ENCODE results near the gene AR. TPM values are rescaled to one million over a fixed set of nuclear protein-coding genes. Genes with fewer than 3 reads are reported as not detected.

AR gene
- total and polyA plus RNA-seq, 2 of the 13 experiments (the other 11 are each of a cell fraction or from before 2014, with no cell fraction given), result not detected

DNA sequence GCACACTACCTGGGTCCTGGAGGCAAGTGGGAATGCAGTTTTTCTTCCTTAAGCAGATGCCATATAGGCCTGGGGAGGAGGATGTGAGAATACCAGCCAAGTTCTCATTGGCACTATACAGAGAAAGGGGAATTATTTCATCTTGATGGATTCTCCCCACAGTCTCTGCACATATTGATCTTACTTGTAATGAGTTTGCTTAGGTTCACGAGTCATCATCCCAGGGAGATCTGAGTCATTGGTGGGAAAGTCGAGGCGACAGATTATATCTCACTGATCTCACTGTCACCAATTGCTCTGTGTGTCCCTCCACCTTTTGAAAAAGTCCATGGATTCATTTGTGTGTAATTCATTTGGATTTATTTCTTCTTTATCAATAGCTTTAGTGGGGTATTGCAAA is 156.8 kb downstream of the AR start:
- H3K27me3 ChIP-seq (ENCODE audit: control insufficient read depth in 1 of 2, insufficient read depth in 2 of 2, low read length in 2 of 2), result no peaks in the 10 kb centered on the region
- H3K27ac ChIP-seq (ENCODE audit: extremely low read length, insufficient read depth, low read length), result no peak overlapping the region
- no peak for DNase-seq (ENCODE audit: low spot score)
- H2AFZ ChIP-seq (ENCODE audit: low read length), result no peak overlapping the region
- TF ChIP-seq IKZF1 (IDR thresholded peaks at IDR 0.05) (no peak), SATB2 (CRISPR knock-in tag; IDR thresholded peaks at IDR 0.05) (no peak), NR2F1 (CRISPR knock-in tag; IDR thresholded peaks at IDR 0.05) (no peak), ZNF468 (CRISPR knock-in tag; IDR thresholded peaks at IDR 0.05) (no peak), ZNF761 (CRISPR knock-in tag; conservative IDR thresholded peaks at IDR 0.05) (no peak), ZMYM4 (CRISPR knock-in tag; IDR thresholded peaks at IDR 0.05) (no peak), ZBTB3 (CRISPR knock-in tag; IDR thresholded peaks at IDR 0.05; ENCODE audit: borderline replicate concordance, low read depth) (no peak), TEAD3 (CRISPR knock-in tag; optimal IDR thresholded peaks at IDR 0.05; ENCODE audit: borderline replicate concordance) (no peak), SP1 (IDR thresholded peaks at IDR 0.05) (no peak), SP1 (CRISPR knock-in tag; IDR thresholded peaks at IDR 0.05) (no peak), RFXAP (CRISPR knock-in tag; IDR thresholded peaks at IDR 0.05; ENCODE audit: borderline replicate concordance) (no peak)
- TF ChIP-seq, protein P1, sequence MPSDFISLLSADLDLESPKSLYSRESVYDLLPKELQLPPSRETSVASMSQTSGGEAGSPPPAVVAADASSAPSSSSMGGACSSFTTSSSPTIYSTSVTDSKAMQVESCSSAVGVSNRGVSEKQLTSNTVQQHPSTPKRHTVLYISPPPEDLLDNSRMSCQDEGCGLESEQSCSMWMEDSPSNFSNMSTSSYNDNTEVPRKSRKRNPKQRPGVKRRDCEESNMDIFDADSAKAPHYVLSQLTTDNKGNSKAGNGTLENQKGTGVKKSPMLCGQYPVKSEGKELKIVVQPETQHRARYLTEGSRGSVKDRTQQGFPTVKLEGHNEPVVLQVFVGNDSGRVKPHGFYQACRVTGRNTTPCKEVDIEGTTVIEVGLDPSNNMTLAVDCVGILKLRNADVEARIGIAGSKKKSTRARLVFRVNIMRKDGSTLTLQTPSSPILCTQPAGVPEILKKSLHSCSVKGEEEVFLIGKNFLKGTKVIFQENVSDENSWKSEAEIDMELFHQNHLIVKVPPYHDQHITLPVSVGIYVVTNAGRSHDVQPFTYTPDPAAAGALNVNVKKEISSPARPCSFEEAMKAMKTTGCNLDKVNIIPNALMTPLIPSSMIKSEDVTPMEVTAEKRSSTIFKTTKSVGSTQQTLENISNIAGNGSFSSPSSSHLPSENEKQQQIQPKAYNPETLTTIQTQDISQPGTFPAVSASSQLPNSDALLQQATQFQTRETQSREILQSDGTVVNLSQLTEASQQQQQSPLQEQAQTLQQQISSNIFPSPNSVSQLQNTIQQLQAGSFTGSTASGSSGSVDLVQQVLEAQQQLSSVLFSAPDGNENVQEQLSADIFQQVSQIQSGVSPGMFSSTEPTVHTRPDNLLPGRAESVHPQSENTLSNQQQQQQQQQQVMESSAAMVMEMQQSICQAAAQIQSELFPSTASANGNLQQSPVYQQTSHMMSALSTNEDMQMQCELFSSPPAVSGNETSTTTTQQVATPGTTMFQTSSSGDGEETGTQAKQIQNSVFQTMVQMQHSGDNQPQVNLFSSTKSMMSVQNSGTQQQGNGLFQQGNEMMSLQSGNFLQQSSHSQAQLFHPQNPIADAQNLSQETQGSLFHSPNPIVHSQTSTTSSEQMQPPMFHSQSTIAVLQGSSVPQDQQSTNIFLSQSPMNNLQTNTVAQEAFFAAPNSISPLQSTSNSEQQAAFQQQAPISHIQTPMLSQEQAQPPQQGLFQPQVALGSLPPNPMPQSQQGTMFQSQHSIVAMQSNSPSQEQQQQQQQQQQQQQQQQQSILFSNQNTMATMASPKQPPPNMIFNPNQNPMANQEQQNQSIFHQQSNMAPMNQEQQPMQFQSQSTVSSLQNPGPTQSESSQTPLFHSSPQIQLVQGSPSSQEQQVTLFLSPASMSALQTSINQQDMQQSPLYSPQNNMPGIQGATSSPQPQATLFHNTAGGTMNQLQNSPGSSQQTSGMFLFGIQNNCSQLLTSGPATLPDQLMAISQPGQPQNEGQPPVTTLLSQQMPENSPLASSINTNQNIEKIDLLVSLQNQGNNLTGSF (CRISPR knock-in tag; IDR thresholded peaks at IDR 0.05), result no peak
- TF ChIP-seq, protein P2, sequence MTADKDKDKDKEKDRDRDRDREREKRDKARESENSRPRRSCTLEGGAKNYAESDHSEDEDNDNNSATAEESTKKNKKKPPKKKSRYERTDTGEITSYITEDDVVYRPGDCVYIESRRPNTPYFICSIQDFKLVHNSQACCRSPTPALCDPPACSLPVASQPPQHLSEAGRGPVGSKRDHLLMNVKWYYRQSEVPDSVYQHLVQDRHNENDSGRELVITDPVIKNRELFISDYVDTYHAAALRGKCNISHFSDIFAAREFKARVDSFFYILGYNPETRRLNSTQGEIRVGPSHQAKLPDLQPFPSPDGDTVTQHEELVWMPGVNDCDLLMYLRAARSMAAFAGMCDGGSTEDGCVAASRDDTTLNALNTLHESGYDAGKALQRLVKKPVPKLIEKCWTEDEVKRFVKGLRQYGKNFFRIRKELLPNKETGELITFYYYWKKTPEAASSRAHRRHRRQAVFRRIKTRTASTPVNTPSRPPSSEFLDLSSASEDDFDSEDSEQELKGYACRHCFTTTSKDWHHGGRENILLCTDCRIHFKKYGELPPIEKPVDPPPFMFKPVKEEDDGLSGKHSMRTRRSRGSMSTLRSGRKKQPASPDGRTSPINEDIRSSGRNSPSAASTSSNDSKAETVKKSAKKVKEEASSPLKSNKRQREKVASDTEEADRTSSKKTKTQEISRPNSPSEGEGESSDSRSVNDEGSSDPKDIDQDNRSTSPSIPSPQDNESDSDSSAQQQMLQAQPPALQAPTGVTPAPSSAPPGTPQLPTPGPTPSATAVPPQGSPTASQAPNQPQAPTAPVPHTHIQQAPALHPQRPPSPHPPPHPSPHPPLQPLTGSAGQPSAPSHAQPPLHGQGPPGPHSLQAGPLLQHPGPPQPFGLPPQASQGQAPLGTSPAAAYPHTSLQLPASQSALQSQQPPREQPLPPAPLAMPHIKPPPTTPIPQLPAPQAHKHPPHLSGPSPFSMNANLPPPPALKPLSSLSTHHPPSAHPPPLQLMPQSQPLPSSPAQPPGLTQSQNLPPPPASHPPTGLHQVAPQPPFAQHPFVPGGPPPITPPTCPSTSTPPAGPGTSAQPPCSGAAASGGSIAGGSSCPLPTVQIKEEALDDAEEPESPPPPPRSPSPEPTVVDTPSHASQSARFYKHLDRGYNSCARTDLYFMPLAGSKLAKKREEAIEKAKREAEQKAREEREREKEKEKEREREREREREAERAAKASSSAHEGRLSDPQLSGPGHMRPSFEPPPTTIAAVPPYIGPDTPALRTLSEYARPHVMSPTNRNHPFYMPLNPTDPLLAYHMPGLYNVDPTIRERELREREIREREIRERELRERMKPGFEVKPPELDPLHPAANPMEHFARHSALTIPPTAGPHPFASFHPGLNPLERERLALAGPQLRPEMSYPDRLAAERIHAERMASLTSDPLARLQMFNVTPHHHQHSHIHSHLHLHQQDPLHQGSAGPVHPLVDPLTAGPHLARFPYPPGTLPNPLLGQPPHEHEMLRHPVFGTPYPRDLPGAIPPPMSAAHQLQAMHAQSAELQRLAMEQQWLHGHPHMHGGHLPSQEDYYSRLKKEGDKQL (CRISPR knock-in tag; IDR thresholded peaks at IDR 0.05; ENCODE audit: low read depth), result no peak
- TF ChIP-seq, protein P3, sequence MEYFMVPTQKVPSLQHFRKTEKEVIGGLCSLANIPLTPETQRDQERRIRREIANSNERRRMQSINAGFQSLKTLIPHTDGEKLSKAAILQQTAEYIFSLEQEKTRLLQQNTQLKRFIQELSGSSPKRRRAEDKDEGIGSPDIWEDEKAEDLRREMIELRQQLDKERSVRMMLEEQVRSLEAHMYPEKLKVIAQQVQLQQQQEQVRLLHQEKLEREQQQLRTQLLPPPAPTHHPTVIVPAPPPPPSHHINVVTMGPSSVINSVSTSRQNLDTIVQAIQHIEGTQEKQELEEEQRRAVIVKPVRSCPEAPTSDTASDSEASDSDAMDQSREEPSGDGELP (IDR thresholded peaks at IDR 0.05; ENCODE audit: borderline replicate concordance, low read depth), result no peak
- peaks cover 51% of the 10 kb centered on the region for H3K9me3 ChIP-seq (ENCODE audit: low read length)
- in situ Hi-C loops (cut with HindIII; ENCODE audit: extremely low pct_ligation_motif_present, low pct_unique_long_range_greater_than_20kb) (no loop called here), intact Hi-C loops (cut with micrococcal nuclease; ENCODE audit: unreplicated experiment) (no loop called here)
- H3K4me3 ChIP-seq (replicated peaks in 1 of 3; ENCODE audit: insufficient read depth in 1 of 3, low read depth in 2 of 3, low read length in 3 of 3), result no peak overlapping the region
- FAIRE-seq, result no peak
- ChIA-PET CTCF (ENCODE audit: low intra/inter-chr PET ratio, low total read pairs) (no interaction called here), POLR2A (no interaction called here)
- no peaks in the 10 kb centered on the region for H3K4me1 ChIP-seq (ENCODE audit: insufficient read depth, low read length)
- 23% methylated on average over 3 of the region's 3 CpGs for WGBS (ENCODE audit: low lambda C conversion rate)
- no peak for ATAC-seq
- no peaks in the 10 kb centered on the region for H4K20me1 ChIP-seq (ENCODE audit: insufficient read depth, low read length)
- no peaks in the 10 kb centered on the region for H3K36me3 ChIP-seq (replicated peaks in 1 of 2; ENCODE audit: control insufficient read depth in 1 of 2, insufficient read depth in 2 of 2, low read length in 2 of 2)
- H3K4me2 ChIP-seq (ENCODE audit: low read depth, low read length), result no peak overlapping the region
- H3K79me2 ChIP-seq (ENCODE audit: insufficient read depth, low read length), result no peaks in the 10 kb centered on the region
- BruUV-seq (replicated peaks), result no TSS peak
- H3K9ac ChIP-seq (ENCODE audit: insufficient read depth, low read depth, low read length), result no peak overlapping the region
